HL-60 (cell line): ENCODE results near the gene STAT6.

Experiments used
- DNase-seq, 2 experiments: peaks; one replicate each; pipeline ENCODE4 v3.0.0-alpha.2; 2010 to 2020; ENCODE audit warnings: low read depth in 1 of 2, low spot score in 1 of 2
- H3K27ac ChIP-seq: fragments of 250-450 bp; sonication (Bioruptor Pico); replicated peaks from 2 replicates; pipeline ENCODE4 v1.5.1; 2020; ENCODE audit warnings: mild to moderate bottlenecking, moderate library complexity
- H3K27me3 ChIP-seq: fragments of 250-450 bp; sonication (Bioruptor Pico); 2 replicates; pipeline ENCODE4 v1.5.1; 2021; ENCODE audit warnings: mild to moderate bottlenecking, moderate library complexity; ENCODE audit not compliant: insufficient read depth, poor library complexity, severe bottlenecking
- H3K4me3 ChIP-seq: replicated peaks from 2 replicates; pipeline ENCODE4 v1.5.1; 2011; ENCODE audit warnings: mild to moderate bottlenecking, control low read depth, low read length; ENCODE audit not compliant: insufficient read depth
- GABPA ChIP-seq: IDR thresholded peaks from 2 replicates; pipeline ENCODE4 v1.6.1; 2012; ENCODE audit warnings: low read depth
- POLR2AphosphoS5 ChIP-seq: IDR thresholded peaks from 2 replicates; pipeline ENCODE4 v1.6.1; 2012; ENCODE audit warnings: low read depth
- REST ChIP-seq: IDR thresholded peaks from 2 replicates; pipeline ENCODE4 v1.6.1; 2012; ENCODE audit warnings: low read depth; ENCODE audit not compliant: insufficient replicate concordance
- SPI1 ChIP-seq: IDR thresholded peaks from 2 replicates; pipeline ENCODE4 v1.6.1; 2012; ENCODE audit warnings: low read depth, mild to moderate bottlenecking, borderline replicate concordance
- TF ChIP-seq, protein P1 (sequence below): IDR thresholded peaks from one replicate; pipeline ENCODE4 v1.5.1; 2011; ENCODE audit warnings: low read length, control low read depth, inconsistent platforms; ENCODE audit not compliant: insufficient read depth

The STAT6 gene

GRCh38 chr12:57072661-57073060 lies 38.5 kb downstream of the STAT6 start:
- Histone ChIP-seq H3K4me3 (no peak overlapping the region), H3K27ac (no peak overlapping the region), H3K27me3 (no peaks in the 10 kb centered on the region)
- no peak for TF ChIP-seq SPI1
- DNase-seq = no peak

DNA sequence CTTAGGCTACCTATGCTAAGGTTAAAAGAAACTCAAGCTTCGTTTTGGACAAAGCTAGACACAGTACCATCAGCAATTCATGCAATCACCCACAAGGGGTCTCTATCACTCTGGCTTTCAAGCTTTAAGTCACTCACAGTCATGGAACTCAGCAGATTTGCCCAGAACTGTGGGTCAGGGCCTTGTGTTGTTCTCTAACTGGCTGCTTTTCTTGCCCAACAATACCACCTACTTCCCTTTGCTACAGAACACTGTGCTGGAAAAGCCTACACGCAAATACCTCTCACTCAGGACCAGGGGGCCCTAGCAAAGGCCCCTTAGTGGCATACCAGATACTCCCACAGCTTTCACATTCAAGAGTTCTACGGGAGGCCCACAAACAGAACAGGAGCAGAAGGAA lies 41.6 kb downstream of the STAT6 start:
- H3K27ac ChIP-seq = peak overlapping the region; percentile 58
- peak; percentile 95 for DNase-seq

DNA sequence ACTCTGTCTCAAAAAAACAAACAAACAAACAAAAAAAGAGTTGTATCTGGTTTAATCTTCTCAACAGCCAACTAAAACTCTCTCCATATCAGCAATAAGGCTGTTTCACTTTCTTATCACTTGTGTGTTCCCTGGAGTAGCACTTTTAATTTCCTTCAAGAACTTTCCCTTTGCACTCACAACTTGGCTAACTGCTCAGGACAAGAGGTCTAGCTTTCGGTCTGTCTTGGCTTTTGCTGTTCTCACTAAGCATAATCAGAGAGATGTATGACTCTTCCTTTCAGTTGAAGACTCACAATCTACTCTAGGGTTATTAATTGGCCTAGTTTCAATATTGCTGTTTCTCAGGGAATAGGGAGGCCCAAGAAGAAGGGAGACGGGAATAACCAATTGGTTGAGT lies 44.9 kb downstream of the STAT6 start:
- DNase-seq = no peak
- no peak overlapping the region for H3K27ac ChIP-seq
- H3K4me3 ChIP-seq = no peak overlapping the region
- H3K27me3 ChIP-seq = no peaks in the 10 kb centered on the region
- no peak for TF ChIP-seq REST
- no peak for TF ChIP-seq POLR2AphosphoS5
- TF ChIP-seq, protein P1, sequence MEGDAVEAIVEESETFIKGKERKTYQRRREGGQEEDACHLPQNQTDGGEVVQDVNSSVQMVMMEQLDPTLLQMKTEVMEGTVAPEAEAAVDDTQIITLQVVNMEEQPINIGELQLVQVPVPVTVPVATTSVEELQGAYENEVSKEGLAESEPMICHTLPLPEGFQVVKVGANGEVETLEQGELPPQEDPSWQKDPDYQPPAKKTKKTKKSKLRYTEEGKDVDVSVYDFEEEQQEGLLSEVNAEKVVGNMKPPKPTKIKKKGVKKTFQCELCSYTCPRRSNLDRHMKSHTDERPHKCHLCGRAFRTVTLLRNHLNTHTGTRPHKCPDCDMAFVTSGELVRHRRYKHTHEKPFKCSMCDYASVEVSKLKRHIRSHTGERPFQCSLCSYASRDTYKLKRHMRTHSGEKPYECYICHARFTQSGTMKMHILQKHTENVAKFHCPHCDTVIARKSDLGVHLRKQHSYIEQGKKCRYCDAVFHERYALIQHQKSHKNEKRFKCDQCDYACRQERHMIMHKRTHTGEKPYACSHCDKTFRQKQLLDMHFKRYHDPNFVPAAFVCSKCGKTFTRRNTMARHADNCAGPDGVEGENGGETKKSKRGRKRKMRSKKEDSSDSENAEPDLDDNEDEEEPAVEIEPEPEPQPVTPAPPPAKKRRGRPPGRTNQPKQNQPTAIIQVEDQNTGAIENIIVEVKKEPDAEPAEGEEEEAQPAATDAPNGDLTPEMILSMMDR = no peak
- no peak for TF ChIP-seq SPI1
- TF ChIP-seq GABPA = no peak

More for the DNA sequence above, 41.6 kb downstream of the STAT6 start:
- no peak for TF ChIP-seq REST
- no peak for TF ChIP-seq POLR2AphosphoS5
- TF ChIP-seq, protein P1 = peak; percentile 87
- peak; percentile 43; the same call in 1 of the 2 replicates for TF ChIP-seq SPI1
- no peak overlapping the region for H3K4me3 ChIP-seq
- no peaks in the 10 kb centered on the region for H3K27me3 ChIP-seq

- H3K4me3 ChIP-seq = no peak overlapping the region
- TF ChIP-seq SPI1 = no peak
- no peak for TF ChIP-seq POLR2AphosphoS5
- no peak for TF ChIP-seq GABPA
- TF ChIP-seq REST = no peak
- TF ChIP-seq, protein P1 = no peak
- H3K27ac ChIP-seq = peak overlapping the region; percentile 36
- no peaks in the 10 kb centered on the region for H3K27me3 ChIP-seq
- DNase-seq = no peak
Observed at GRCh38 chr12:57063991-57064685, 47.0 kb downstream of the STAT6 start.
